SK-N-DZ (cell line): ENCODE results near the gene SSH2.
"Not testable (repeated sequence)": the region's sequence is repeated elsewhere in the genome, so short reads cannot be mapped to it uniquely, and the experiment has no call there.

ENCODE experiments used
- DNase-seq: peaks from one replicate; pipeline ENCODE4 v3.0.0-alpha.2; 2015; ENCODE audit warnings: low spot score

Gene SSH2

DNA sequence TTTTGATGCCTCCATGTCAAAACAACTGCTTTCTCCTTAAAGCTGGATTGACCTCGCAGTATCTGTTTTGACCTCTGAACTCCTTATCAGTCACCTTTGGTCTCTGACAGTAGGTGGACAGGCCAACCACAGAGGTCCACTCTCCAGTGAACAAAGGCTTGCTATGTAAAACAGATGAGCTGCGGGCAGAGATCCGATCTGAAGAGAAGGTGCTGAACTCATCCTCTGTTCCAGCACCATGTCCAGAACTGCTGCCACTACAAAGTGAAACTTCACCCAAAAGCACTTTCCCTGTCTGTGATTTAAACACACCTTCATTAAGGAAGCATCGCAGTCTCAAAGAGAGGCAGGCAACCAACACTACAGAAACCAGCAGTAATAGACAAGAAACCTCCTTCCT, 190.0 kb downstream of the SSH2 start:
- no peak for DNase-seq

DNA sequence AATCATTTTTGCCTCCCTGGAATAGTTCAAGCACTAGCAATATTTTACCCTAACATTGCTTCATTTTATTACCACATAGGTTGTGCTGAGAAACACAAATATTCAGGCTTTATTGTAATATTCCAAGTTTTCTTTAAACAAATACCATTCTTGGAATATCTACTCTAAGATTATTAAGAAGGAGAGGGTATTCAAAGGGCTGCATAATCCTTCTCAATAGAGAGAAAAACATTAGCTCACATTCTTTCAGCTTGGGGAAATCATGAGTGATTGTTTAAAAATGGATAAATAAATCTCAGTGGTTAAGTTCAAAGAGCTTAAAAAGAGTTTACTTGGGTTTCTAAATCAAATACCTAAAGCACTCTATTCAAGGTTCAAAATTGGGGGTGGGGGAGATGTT, 195.4 kb downstream of the SSH2 start:
- no peak for DNase-seq

DNA sequence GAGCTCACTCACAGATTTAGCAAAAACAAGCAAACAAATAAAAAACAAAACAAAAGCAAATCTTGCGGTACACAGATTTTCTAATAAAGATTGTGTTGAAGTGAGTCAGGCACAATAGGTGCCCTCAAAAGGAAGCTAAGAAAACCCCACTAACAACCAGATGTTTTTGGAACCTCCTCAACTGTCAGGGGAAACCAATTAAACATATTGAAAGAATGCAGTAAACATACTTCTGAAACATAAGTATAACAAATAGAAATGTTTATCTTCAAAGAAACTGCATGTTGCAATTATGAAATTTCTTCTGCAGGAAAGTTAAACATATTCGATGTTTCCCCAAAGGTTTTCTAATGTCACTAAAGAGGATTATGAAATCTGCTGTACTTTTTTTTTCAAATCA, 196.9 kb downstream of the SSH2 start:
- no peak for DNase-seq

DNA sequence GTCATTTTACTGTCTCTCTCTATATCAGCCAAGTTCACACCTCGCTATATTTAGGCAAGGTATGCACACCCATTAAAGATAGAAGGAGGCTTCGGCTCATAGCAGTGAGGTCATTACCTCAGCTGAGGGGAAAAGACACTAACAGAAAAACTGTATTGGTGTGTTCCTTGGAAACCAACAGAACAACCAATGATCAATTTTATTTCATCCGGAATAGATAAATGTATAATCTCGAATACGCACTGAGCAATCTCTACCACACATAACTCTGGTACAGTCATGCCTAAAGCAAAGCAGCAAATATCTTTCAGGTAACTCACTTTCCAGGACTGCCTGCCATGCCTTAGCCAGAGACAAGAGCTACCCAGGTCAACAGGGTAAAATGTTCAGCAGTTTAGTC, 197.4 kb downstream of the SSH2 start:
- DNase-seq: no peak

DNA sequence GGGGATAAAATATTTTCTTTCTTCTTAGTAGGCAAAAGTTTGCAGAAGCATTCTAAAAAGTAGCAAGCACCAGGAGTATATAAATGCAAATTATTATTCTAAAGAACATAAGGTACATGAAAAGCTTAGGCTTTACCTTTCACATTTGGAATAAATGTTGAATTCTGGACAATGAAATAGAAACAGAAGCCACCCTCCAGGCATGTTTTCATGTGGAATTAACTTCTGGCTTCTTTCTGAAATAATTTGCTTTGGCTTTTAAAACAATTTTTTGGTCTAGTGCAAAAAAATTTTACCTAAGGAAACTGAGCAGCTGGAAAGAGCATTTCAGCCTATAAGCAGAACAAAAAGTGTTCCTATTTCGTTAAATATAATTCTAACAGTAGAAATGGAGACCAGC, 197.8 kb downstream of the SSH2 start:
- DNase-seq: no peak

DNA sequence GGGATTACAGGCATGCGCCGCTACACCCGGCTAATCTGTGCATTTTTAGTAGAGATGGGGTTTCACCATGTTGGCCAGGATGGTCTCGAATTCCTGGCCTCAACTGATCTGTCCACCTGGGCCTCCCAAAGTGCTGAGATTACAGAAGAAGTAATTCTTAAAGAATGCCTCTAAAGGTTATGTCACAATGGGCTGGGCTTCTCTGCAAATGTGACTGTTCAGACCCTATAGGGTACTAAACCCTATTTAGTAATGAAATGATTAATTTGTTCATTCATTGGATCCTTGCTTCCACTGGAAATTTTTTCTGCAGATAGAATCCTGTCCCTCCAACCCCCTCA, 198.5 kb downstream of the SSH2 start:
- DNase-seq: no peak

DNA sequence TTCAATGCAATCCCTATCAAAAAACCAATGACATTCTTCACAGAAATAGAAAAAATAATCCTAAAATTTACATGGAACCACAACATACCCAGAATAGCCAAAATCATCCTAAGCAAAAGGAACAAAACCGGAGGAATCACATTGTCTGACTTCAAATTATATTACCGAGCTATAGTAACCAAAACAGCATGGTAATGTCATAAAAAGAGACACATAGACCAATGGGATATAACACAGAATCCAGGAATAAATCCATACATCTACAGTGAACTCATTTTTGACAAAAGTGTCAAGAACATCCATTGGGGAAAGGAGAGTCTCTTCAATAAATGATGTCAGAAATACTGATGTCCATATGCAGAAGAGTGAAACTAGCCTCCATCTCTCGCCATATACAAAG, 201.5 kb downstream of the SSH2 start:
- no peak for DNase-seq

DNA sequence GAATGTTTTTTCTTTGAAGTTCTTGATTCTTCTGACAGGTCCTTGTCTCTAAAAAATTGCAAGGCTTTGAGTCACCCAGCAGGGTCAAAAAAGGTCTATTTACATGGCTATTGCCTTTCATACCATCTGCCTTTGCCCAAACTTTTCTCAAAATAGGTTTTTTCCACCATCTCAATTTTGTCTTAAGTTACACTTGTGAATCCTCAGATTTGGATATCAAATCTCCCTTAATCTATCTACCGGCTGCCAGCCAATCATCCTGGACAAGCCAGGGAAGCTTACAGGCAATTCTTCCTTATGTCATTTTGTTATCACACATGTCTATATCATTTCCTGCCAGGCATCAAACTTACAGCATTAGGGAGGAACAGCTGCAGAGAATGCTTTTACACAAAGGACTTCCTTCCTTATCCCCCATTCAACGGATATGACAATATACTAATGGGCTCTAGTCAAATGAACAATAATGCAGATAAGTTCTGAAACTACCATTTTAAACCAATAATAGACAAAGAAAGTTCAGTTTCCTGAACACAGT, 203.2 kb downstream of the SSH2 start:
- DNase-seq: peak; percentile 28

DNA sequence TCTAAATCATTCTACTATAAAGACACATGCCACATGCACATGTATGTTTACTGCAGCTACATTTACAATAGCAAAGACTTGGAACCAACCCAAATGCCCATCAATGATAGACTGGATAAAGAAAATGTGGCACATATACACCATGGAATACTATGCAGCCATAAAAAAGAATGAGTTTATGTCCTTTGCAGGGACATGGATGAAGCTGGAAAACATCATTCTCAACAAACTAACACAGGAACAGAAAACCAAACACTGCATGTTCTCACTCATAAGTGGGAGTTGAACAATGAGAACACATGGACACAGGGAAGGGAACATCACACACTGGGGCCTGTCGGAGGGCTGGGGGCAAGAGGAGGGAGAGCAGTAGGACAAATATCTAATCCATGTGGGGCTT, 204.6 kb downstream of the SSH2 start:
- not testable (repeated sequence) for DNase-seq

DNA sequence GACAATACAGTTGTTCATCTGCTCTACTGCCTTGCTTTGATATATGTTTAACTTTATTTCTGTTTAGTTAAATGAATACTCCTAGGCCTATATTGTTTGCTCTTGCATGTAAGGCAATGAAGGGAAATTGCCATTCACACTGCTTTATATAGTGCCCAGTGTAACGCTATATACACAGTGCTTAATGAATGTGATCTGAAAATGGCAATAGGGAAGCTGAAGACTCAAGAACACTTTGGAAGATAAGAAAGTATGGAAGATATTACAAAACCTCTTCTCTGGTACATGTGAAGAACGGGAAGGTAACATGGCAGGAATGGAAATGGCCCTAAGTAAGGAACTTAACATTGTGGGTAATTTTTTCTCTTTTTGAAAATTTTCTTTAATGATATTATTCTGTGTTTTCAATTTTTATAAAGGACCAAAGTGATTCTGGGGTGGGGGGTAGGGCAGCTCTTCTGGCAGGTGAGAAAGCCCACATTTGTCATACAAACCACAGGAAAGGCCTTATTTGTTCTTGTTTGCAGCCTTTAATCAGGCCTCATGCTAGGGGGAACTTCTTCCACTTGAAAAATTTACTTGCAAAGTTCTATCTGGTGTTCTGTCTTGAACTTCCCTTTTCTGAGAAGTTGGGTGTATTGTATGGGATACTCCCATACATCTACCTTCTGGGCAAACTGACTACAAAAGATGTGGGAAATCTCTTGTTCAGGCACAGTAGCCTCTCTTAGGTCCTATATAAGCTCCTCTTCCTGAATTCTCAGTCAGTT, 206.6 kb downstream of the SSH2 start:
- no peak for DNase-seq

DNA sequence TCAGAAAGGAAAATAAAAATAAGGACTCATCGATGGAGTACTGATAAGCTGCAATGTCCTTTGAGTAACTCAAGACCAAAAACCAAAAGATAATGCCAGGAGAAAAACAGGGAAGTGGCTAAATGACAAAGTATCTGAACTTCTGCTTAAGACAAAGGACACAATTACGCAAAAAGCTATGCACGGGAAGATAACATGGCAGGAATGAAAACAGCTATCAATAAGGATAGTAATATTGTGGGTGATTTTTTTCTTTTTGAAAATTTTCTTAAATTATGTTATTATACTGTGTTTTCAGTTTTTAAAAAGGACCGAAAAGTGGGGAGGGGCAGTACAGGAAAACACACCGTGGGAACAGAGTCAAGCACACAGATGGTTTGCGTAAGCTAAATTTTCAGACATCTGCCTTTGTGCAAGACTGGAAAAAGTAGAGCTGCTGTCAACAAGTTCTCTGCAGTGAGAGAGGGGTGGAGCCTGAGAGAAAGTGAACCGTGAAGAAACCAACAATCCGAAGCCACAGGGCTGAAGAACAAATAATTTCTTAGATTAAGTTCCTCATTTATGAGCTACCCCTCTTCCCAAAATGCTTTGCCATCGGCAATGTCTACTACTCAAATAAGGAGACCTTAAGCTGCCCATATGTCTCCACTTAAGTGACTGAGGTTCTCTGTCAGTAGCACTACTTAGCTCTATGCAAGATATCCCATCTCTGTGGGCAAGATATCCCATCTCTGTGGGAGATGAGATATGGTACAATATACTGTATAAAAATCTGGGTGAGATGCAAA, 207.4 kb downstream of the SSH2 start:
- DNase-seq: peak; percentile 42

DNA sequence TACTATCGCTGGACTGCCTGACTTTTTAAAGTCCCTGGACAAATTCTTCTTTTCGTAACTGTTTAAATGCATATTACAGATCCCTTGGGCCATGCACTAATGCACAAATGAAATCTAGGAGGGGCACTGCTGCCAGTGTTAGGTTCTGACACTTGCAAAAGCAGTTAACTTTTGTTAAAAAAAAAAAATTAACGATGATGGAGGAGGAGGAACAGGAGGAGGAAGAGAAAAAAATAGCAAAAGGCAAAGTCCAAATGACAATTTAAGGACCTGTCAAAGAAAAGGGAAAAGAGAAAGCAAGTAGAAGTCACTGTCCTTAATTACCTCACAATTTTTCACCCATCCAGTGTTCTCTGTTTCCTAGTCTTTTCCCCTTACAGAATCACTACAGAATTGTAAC, 209.5 kb downstream of the SSH2 start:
- DNase-seq: no peak

DNA sequence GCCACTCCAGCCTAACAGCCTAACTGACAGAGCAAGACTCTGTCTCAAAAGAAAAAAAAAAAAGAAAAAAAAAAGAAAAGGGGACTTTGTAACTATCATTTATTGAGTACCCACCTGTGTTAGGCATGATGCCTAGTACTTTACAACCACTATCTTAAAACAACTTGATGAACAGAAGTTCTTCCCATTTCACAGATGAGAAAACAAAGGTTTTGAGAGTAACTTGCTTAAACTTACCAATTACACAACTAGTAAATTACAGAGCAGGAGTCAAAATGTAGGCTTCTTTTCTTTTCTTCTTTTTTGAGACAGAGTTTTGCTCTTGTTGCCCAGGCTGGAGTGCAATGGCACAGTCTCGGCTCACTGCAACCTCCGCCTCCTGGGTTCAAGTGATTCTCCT, 210.6 kb downstream of the SSH2 start:
- DNase-seq: no peak

DNA sequence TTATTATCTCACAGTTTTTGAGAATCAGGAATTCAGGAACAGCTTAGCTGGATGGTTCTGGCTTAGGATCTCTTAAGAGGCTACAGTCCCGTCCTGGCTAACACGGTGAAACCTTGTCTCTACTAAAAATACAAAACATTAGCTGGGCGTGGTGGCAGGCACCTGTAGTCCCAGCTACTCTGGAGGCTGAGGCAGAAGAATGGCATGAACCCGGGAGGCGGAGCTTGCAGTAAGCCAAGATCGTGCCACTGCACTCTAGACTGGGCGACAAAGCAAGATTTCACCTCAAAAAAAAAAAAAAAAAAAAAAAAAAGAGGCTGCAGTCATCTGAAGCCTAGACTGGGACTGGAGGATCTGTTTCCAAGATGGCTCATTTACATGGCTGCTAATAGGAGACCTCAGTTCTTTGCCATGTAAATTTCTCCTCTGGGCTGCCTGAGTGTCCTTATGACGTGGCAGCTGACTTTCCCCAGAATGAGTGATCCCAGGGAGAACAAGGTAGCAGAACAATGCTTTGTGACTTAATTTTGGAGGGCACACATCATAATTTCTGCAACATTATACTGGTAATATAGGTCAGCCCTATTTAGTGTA, 211.5 kb downstream of the SSH2 start:
- DNase-seq: no peak

DNA sequence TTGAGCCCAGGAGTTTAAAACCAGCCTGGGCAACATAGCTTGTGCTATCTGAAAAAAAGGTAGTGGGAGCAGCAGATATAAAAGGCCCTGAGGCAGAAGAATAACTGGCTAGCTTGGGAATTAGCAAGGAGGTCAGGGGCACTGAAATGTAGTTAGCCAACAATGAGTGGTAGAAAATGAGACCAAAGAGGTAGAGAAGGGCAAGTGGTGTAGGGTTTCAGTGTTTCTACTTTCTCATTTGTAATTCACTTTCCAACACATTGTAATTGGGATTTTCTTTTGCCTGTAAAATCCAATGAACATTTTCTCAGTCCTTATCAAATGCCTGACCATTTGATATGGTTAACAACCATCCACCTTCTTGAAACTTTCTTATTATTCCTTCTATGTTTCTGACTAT, 212.2 kb downstream of the SSH2 start:
- no peak for DNase-seq

DNA sequence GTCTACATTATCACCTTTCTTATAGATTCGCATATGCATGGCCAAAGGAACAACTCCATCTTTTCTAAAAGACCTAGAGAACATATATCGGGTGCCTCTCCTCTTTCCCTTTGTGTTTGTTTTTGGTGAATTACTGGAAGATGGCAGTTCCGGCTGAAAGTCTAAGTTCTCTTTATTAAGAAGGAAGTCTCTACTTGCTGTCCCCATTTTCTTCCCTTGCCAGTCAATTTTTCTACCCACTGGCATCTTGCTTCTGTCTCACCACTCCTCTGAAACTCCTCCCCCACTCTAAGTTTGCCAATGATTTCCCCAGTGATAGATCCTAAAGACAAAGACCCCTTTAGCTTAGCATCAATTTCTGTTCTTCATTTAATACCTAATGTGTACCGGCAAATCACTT, 213.5 kb downstream of the SSH2 start:
- DNase-seq: no peak

DNA sequence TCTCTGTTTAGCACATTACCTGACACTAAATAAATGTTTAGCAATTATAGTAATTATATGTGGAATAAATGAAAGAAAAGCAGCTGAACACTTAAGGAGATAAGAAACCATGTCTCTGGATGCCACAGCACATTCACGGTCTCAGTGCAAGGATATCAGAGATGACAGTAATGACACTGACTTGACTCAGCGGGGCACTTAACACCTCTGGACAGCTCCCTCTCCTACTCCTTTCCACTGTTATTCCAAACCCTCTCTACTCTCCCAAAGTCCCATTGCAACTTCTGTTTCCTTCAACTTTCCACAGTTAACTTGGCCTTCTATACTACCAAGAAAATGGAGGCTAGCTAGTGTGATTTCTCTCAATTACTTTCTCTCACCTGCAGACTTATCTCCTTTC, 214.3 kb downstream of the SSH2 start:
- no peak for DNase-seq

DNA sequence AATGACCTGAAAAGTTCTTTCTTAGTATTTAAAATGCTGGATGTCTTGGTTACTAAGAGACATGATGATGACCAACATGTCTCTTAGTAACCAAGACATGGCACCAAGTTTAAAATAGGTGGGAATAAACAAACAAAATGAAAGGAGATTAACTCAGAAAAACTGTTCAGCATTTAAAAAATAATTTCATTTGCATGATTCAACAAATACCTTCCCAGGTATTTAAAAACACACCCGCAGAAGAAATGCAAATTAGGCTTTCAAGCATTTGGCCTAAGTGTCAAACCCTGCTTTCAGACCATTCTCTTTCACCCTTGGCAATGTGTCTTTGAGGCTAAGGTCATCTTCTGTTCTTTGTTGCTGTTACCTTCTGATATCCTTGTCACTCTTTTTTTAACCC, 215.9 kb downstream of the SSH2 start:
- no peak for DNase-seq

DNA sequence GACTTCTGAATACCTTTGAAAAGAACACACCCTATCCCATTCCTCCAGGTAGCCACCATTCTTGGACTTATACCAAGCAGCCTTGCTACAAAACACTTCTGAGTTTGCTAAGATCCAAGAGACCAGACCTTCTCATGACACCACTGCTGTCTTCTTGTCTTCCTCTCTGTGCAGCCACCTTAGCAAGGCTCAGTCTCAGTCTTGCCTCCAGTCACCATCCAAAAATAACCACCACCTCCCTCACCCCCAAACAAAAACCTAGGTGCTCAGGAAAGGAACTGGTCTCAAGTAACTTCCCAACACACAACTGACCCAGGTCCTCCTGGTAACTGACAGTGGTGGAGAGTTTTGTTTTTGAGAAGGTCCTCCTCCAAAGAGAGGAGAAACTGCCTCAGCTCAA, 216.4 kb downstream of the SSH2 start:
- no peak for DNase-seq

DNA sequence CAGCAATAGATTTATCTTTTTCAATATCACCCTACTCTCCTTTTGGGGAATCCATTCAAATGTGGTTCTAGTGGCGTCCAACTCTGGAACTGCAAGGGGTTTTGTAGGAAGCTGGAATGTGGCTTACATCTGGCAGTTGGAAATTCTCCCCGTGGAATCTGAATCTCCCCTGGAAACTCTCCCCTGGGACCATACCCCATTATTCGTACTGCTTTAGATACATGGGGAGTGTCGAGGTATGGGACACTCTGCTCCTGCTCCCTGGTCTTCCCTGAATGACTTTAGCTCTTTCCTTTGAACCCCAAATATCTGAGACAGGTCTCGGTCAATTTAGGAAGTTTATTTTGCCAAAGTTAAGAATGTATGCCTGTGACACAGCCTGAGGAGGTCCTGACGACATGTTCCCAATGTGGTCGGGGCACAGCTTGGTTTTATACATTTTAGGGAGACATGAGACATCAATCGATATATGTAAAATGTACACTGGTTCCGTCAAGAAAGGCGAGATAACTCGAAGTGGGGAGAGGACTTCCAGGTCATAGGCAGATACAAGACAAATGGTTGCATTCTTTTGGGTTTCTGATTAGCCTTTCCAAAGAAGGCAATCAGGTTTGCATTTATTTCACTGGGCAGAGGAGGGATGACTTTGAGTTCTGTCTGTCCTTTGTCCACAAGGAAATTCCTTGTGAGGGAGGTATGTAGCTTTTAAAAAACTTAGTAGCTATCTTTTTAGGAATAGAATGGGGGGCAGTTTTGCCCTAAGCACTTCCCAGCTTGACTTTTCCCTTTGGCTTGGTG, 218.2 kb downstream of the SSH2 start:
- no peak for DNase-seq

DNA sequence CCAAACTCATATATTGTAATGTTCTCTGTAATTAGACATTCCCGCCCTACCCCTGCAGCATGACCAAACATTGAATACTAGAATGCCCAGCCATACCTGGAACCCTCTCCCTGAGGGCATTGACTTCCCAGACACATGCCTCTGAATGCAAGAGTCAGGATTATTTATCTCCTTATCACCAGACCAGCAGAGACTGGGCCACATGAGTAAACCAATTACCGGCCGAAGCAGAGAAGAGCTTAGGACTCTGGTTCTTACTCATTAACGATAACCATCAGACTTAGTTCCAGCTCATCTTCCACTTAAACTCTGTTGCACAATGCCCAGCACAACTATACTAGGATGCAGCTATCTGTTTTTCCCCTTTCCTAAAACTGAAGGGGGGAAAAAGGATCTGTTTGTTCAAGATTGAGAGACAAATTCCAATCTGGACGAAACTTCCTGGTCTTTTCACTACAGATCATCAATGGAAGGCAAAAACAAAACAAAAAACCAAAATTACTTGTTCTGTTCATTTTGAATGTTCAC, 219.1 kb downstream of the SSH2 start:
- DNase-seq: peak; percentile 99

DNA sequence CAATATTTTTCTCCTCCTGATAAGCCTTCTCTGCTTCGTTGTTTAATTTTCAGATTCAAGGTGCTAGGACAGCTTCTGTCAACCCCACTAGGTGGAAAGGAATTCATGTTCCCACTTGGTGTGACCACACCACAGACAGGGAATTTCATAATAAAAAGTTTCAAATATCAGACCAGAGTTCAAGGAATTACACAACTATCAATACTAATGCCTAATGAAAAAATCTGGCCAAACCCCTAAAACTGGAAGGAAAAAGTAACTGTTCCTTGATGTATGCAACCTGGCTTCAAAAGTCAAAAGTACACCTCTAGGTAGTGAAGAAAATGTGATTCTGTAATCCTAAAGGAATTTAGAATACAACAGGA, 219.5 kb downstream of the SSH2 start:
- no peak for DNase-seq
